Muscle layer of colon (tissue), 2 donors: Measurements from ENCODE around the gene CYTIP.
"Not testable (repeated sequence)": the region's sequence is repeated elsewhere in the genome, so short reads cannot be mapped to it uniquely, and the experiment has no call there.

Experiments
- H3K27ac ChIP-seq: one replicate; pipeline ENCODE4 v1.7.0; 2013; ENCODE audit warnings: low read depth, mild to moderate bottlenecking, low read length, moderate library complexity
- H3K27me3 ChIP-seq, 2 donors: one replicate each; pipeline ENCODE4 v1.7.0; 2013; ENCODE audit warnings: low read length in 2 of 2, mild to moderate bottlenecking in 2 of 2; ENCODE audit not compliant: insufficient read depth in 2 of 2, control insufficient read depth in 1 of 2
- H3K36me3 ChIP-seq: one replicate; pipeline ENCODE4 v1.7.0; 2013; ENCODE audit warnings: mild to moderate bottlenecking, low read length; ENCODE audit not compliant: insufficient read depth
- H3K4me1 ChIP-seq: one replicate; pipeline ENCODE4 v1.7.0; 2013; ENCODE audit warnings: mild to moderate bottlenecking, low read length; ENCODE audit not compliant: insufficient read depth
- H3K4me3 ChIP-seq, 2 donors: one replicate each; pipeline ENCODE4 v1.7.0; 2013; ENCODE audit warnings: low read length in 2 of 2, low read depth in 1 of 2, mild to moderate bottlenecking in 1 of 2, moderate library complexity in 1 of 2
- H3K9ac ChIP-seq: one replicate; pipeline ENCODE4 v1.7.0; 2013; ENCODE audit warnings: low read length
- H3K9me3 ChIP-seq: one replicate; pipeline ENCODE4 v1.7.0; 2013; ENCODE audit warnings: mild to moderate bottlenecking, low read length
- donor health status: abdominal sarcoma.
- donor health status: Adenocarcinoma of cecum.

The CYTIP gene

GRCh38 chr2:157421331-157421944, 22.5 kb downstream of the CYTIP start:
- no peak overlapping the region for H3K27ac ChIP-seq

GRCh38 chr2:157420771-157421323, 23.0 kb downstream of the CYTIP start:
- Histone ChIP-seq H3K27me3 (no peaks in the 10 kb centered on the region), H3K9me3 (no peaks in the 10 kb centered on the region), H3K36me3 (no peaks in the 10 kb centered on the region), H3K4me3 (no peak overlapping the region), H3K9ac (no peak overlapping the region), H3K4me1 (no peaks in the 10 kb centered on the region), H3K27ac (no peak overlapping the region)

More at GRCh38 chr2:157421331-157421944, 22.5 kb downstream of the CYTIP start:
- Histone ChIP-seq H3K27me3 (no peaks in the 10 kb centered on the region), H3K36me3 (no peaks in the 10 kb centered on the region), H3K9me3 (no peaks in the 10 kb centered on the region), H3K4me3 (no peak overlapping the region), H3K4me1 (no peaks in the 10 kb centered on the region), H3K9ac (no peak overlapping the region)

DNA sequence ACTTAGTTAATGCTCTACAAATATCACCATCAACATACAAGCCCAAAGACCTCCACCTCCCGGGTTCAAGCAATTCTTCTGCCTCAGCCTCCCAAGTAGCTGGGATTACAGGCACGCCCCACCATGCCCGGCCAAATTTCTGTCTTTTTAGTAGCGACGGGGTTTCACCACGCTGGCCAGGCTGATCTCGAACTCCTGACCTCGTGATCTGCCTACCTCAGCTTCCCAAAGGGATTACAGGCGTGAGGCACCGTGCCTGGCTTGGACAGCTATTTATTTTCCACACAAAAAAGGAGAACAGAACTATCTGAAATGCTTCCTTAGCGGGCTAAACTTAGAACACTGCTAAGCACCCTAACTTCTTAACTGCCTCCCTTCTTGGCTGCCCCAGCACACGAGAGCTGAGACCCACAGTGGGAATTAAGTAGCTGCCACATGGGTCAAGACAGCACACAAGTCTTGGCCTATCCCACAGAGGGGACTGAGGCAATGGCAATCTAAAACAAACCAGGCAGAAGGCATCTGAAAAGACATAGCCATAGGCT, 24.8 kb downstream of the CYTIP start:
- Histone ChIP-seq H3K27ac (peak overlapping the region; percentile 24), H3K9ac (no peak overlapping the region), H3K27me3 (no peaks in the 10 kb centered on the region), H3K9me3 (no peaks in the 10 kb centered on the region), H3K4me3 (no peak overlapping the region), H3K4me1 (no peaks in the 10 kb centered on the region), H3K36me3 (no peaks in the 10 kb centered on the region)

GRCh38 chr2:157418239-157418641, 25.6 kb downstream of the CYTIP start:
- Histone ChIP-seq H3K4me3 (no peak overlapping the region), H3K9ac (no peak overlapping the region), H3K27ac (no peak overlapping the region), H3K36me3 (no peaks in the 10 kb centered on the region), H3K9me3 (no peaks in the 10 kb centered on the region), H3K4me1 (no peaks in the 10 kb centered on the region), H3K27me3 (no peaks in the 10 kb centered on the region)

DNA sequence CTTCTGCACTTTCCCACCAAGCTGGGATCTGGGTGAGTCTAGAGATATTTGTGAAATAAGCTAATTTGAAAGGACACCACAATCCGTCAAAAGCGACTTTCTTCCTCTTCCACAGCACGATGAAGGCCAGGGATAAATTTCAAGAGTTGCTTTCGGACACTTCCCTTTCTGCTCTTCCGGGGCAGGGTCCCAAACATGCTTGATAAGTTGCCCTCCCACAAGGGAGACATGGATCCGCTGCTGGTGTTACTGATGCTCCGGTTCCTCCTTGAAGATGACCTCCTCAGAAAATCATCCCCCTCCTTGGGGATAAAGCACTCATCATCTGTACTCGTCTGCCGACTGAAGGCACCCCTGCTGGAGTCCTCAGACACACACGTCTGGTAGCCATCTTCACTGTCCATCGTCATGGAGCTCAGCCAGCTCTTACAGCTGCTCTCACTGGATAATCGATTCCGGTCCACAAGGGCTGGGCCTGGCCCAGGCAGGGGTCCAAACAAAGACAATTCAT, 28.2 kb downstream of the CYTIP start:
- no peaks in the 10 kb centered on the region for H3K27me3 ChIP-seq
- no peaks in the 10 kb centered on the region for H3K4me1 ChIP-seq
- H3K9ac ChIP-seq, result no peak overlapping the region
- H3K9me3 ChIP-seq, result no peaks in the 10 kb centered on the region
- no peak overlapping the region for H3K27ac ChIP-seq
- H3K4me3 ChIP-seq, result no peak overlapping the region
- no peaks in the 10 kb centered on the region for H3K36me3 ChIP-seq

- Histone ChIP-seq H3K27me3 (no peaks in the 10 kb centered on the region), H3K27ac (no peak overlapping the region), H3K9me3 (no peaks in the 10 kb centered on the region), H3K4me1 (no peaks in the 10 kb centered on the region), H3K9ac (no peak overlapping the region), H3K36me3 (no peaks in the 10 kb centered on the region), H3K4me3 (no peak overlapping the region)
These were observed 29.8 kb downstream of the CYTIP start for GRCh38 chr2:157414050-157414449.

- no peaks in the 10 kb centered on the region for H3K27me3 ChIP-seq
- H3K9ac ChIP-seq, result no peak overlapping the region
- no peaks in the 10 kb centered on the region for H3K9me3 ChIP-seq
- H3K36me3 ChIP-seq, result no peaks in the 10 kb centered on the region
- H3K27ac ChIP-seq, result no peak overlapping the region
- H3K4me1 ChIP-seq, result no peaks in the 10 kb centered on the region
- H3K4me3 ChIP-seq, result no peak overlapping the region
These were observed 30.4 kb downstream of the CYTIP start for GRCh38 chr2:157413326-157414035.

DNA sequence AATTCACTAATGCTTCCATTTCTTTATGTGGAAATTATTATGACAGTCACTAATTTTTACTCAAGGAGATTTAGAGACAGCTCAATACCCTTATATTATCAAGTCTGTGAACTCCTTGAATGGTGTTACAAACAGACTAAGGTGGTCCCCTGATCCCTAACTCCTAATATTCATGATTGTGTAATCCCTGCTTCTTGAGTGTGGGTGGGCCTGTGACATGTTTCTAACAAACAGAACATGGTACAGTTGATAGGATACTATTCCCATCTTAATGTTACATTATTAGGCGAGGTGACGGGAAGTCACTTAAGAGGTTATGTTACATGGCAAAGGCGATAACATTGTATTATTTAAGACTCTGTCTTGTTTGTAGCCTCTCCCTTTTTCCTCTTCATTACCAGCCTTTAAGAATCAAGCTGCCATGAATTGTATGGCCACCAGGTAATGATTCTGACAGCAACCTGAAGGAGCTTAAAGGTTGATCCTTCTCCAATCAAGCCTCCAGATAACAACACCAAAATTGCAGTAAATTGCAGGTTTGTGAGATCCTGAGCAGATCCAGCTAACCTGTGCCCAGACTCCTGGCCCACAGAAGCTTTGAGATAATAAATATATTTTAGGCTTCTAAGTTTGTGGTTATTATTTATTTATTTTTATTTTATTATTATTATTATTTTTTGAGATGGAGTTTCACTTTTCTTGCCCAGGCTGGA, 32.1 kb downstream of the CYTIP start:
- Histone ChIP-seq H3K9ac (no peak overlapping the region), H3K4me3 (no peak overlapping the region), H3K27me3 (no peaks in the 10 kb centered on the region), H3K36me3 (no peaks in the 10 kb centered on the region), H3K9me3 (no peaks in the 10 kb centered on the region), H3K27ac (no peak overlapping the region), H3K4me1 (no peaks in the 10 kb centered on the region)

GRCh38 chr2:157405398-157405797, 38.5 kb downstream of the CYTIP start:
- not testable (repeated sequence) for H3K9me3 ChIP-seq, H3K4me3 ChIP-seq, H3K36me3 ChIP-seq, H3K9ac ChIP-seq, H3K4me1 ChIP-seq, H3K27ac ChIP-seq, H3K27me3 ChIP-seq

GRCh38 chr2:157404363-157404762, 39.5 kb downstream of the CYTIP start:
- no peak overlapping the region for H3K4me3 ChIP-seq
- H3K27me3 ChIP-seq, result no peaks in the 10 kb centered on the region
- no peaks in the 10 kb centered on the region for H3K9me3 ChIP-seq
- H3K36me3 ChIP-seq, result no peaks in the 10 kb centered on the region
- H3K4me1 ChIP-seq, result no peaks in the 10 kb centered on the region
- no peak overlapping the region for H3K27ac ChIP-seq
- no peak overlapping the region for H3K9ac ChIP-seq

DNA sequence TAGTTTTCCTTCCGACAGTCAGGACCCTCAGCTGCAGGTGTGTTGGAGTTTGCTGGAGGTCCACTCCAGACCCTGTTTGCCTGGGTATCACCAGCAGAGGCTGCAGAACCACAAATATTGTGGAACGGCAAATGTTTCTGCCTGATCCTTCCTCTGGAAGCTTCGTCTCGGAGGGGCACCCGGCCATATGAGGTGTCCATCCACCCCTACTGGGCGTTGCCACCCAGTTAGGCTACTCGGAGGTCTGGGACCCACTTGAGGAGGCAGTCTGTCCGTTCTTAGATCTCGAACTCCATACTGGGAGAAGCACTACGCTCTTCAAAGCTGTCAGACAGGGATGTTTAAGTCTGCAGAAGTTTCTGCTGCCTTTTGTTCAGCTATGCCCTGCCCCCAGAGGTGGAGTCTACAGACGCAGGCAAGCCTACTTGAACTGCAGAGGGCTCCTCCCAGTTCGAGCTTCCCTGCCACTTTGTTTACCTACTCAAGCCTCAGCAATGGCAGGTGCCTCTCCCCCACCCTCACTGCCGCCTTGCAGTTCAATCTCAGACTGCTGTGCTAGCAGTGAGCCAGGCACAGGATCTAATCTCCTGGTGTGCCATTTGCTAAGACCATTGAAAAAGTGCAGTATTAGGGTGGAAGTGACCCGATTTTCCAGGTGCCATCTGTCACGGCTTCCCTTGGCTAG, 40.9 kb downstream of the CYTIP start:
- not testable (repeated sequence) for H3K27ac ChIP-seq, H3K9me3 ChIP-seq, H3K4me3 ChIP-seq, H3K36me3 ChIP-seq, H3K27me3 ChIP-seq, H3K9ac ChIP-seq, H3K4me1 ChIP-seq
